ENCODE measurements around the gene GADD45A. TPM values are rescaled to one million over a fixed set of nuclear protein-coding genes. Genes with fewer than 3 reads are reported as not detected.
A peak's percentile ranks its signal among the peaks of the same experiment; 100 is the strongest.

Gene GADD45A
- total RNA-seq, 1 experiment from 2014 or later, result 129 TPM

GRCh38 chr1:67700220-67700619 lies 15.2 kb downstream of the GADD45A start:
- TF ChIP-seq EZH2phosphoT487 (IDR thresholded peaks at IDR 0.05; ENCODE audit: borderline replicate concordance, low read length) (no peak), EZH2 (IDR thresholded peaks at IDR 0.05; ENCODE audit: low read length, unreplicated experiment) (no peak), CTCF (conservative IDR thresholded peaks at IDR 0.05; ENCODE audit: low read depth, low read length) (no peak)
- Histone ChIP-seq H3K27ac (ENCODE audit: low read length) (peak overlapping the region; percentile 43), H3K4me2 (ENCODE audit: low read length) (peak overlapping the region; percentile 24), H3K4me1 (ENCODE audit: insufficient read depth, low read length) (peaks cover 19% of the 10 kb centered on the region), H3K9me3 (ENCODE audit: low read length) (no peaks in the 10 kb centered on the region), H3K36me3 (ENCODE audit: low read depth, low read length) (peaks cover 1% of the 10 kb centered on the region; the same call in 1 of the 2 replicates), H2AFZ (ENCODE audit: low read length) (0 out of 2 replicates have a peak overlapping the region, but pooled peaks have one; percentile 8), H3K27me3 (ENCODE audit: low read length) (no peaks in the 10 kb centered on the region), H4K20me1 (ENCODE audit: low read length) (no peaks in the 10 kb centered on the region), H3K9me2 (replicated peaks; ENCODE audit: low read length) (no peaks in the 10 kb centered on the region), H3K79me2 (ENCODE audit: low read length) (no peaks in the 10 kb centered on the region), H3K4me3 (ENCODE audit: low read length) (no peak overlapping the region), H3K9ac (ENCODE audit: low read length) (no peak overlapping the region; the same call in 1 of the 2 replicates), H3F3A (ENCODE audit: low read length, unreplicated experiment) (no peaks in the 10 kb centered on the region)
- ChIA-PET CTCF (interaction anchor here (0.6 to 1.3 kb wide), 3 partner anchors 15 to 32 kb away, joined by 7 to 11 read pairs (median 7); partner anchors contain the start of gene GADD45A), POLR2A (ENCODE audit: unreplicated experiment) (interaction anchor here (0.6 kb wide), 1 partner anchor 16 kb away, joined by 4 read pairs; no protein-coding TSS in a partner anchor)
- ATAC-seq, result peak; percentile 10
- no TSS peak for BruUV-seq (replicated peaks)
- peak; percentile 13 for DNase-seq
- intact Hi-C loops (cut with micrococcal nuclease), result no loop called here

- Histone ChIP-seq H3K9me2 (replicated peaks; ENCODE audit: low read length) (no peaks in the 10 kb centered on the region), H3K4me1 (ENCODE audit: insufficient read depth, low read length) (peaks cover 19% of the 10 kb centered on the region), H3K27ac (ENCODE audit: low read length) (peak overlapping the region; percentile 43), H3K9me3 (ENCODE audit: low read length) (no peaks in the 10 kb centered on the region), H3K4me3 (ENCODE audit: low read length) (no peak overlapping the region), H3K4me2 (ENCODE audit: low read length) (peak overlapping the region; percentile 24), H3K27me3 (ENCODE audit: low read length) (no peaks in the 10 kb centered on the region), H3K9ac (ENCODE audit: low read length) (no peak overlapping the region; the same call in 1 of the 2 replicates), H3K36me3 (ENCODE audit: low read depth, low read length) (peaks cover 3% of the 10 kb centered on the region; the same call in 1 of the 2 replicates), H4K20me1 (ENCODE audit: low read length) (no peaks in the 10 kb centered on the region), H3F3A (ENCODE audit: low read length, unreplicated experiment) (no peaks in the 10 kb centered on the region), H3K79me2 (ENCODE audit: low read length) (no peaks in the 10 kb centered on the region), H2AFZ (ENCODE audit: low read length) (0 out of 2 replicates have a peak overlapping the region, but pooled peaks have one; percentile 8)
- ChIA-PET CTCF (interaction anchor here (0.6 to 1.3 kb wide), 3 partner anchors 16 to 31 kb away, joined by 7 to 11 read pairs (median 7); partner anchors contain the start of gene GADD45A), POLR2A (ENCODE audit: unreplicated experiment) (interaction anchor here (0.6 kb wide), 1 partner anchor 17 kb away, joined by 4 read pairs; no protein-coding TSS in a partner anchor)
- BruUV-seq (replicated peaks), result no TSS peak
- intact Hi-C loops (cut with micrococcal nuclease), result no loop called here
- ATAC-seq (peak; percentile 76), DNase-seq (peak; percentile 78)
- TF ChIP-seq CTCF (conservative IDR thresholded peaks at IDR 0.05; ENCODE audit: low read depth, low read length), result peak; percentile 37; the same call in 1 of the 2 replicates
- no peak for TF ChIP-seq EZH2 (IDR thresholded peaks at IDR 0.05; ENCODE audit: low read length, unreplicated experiment)
Measured at GRCh38 chr1:67700692-67701410, 15.8 kb downstream of the GADD45A start.

All from PC-3 (cell line).